ENCODE measurements around the gene ZNF180.
"Not testable (repeated sequence)": the region's sequence is repeated elsewhere in the genome, so short reads cannot be mapped to it uniquely, and the experiment has no call there.

The ZNF180 gene

DNA sequence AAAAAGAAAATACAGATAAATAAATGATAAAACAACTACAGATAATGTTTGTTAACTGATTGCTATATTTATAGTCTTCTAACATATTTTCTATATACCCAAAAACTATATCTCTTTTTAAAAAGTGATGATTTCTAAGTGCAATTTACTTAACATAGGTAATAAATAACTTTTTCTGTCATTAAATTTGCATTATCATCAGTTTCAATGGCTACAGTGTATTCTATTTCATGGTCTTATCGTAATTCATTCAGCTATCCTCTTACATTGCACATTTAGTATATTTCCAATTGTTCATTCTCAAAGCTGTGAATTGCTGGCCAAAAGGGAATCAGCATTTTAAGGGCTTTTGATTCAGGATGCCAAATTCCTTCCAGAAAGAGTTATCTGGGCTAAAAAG, 3.6 kb downstream of the ZNF180 start:
- DNase-seq (ENCODE audit: low read depth), result no peak

DNA sequence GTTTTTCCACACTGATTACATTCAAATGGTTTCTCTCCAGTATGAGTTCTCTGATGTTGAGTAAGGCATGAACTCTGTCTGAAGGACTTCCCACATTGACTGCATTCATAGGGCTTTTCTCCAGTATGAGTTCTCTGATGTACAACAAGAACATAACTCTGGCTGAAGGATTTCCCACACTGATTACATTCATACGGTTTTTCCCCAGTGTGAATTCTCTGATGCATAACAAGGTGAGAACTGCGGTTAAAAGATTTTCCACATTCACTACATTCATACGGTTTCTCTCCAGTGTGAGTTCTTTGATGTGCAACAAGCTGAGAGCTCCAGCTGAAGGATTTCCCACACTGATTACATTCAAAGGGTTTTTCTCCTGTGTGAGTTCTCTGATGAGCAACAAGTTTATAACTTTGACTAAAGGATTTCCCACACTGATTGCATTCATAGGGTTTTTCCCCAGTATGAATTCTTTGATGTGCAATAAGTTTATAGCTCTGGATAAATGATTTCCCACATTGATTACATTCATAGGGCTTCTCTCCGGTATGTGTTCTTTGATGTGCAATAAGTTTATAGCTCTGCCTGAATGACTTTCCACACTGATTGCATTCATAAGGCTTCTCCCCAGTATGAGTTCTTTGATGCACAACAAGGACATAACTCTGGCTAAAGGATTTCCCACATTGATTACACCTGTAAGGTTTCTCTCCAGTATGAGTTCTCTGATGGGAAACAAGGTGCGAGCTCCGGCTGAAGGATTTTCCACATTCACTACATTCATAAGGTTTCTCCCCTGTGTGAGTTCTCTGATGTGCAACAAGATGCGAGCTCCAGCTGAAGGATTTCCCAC, 23.5 kb downstream of the ZNF180 start:
- no peak for DNase-seq (ENCODE audit: low read depth)

DNA sequence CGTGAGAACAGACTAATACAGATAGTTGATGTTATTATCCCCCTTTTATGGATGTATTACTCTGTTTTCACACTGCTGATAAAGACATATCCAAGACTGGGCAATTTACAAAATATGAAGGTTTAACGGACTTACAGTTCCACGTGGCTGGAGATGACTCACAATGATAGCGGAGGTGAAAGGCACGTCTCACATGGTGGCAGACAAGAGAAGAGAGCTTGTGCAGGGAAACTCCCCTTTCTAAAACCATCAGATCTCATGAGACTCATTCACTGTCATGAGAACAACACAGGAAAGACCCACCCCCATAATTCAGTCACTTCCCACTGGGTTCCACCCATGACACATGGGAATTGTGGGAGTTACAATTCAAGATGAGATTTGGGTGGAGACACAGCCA, 31.6 kb downstream of the ZNF180 start:
- not testable (repeated sequence) for DNase-seq (ENCODE audit: low read depth)

DNA sequence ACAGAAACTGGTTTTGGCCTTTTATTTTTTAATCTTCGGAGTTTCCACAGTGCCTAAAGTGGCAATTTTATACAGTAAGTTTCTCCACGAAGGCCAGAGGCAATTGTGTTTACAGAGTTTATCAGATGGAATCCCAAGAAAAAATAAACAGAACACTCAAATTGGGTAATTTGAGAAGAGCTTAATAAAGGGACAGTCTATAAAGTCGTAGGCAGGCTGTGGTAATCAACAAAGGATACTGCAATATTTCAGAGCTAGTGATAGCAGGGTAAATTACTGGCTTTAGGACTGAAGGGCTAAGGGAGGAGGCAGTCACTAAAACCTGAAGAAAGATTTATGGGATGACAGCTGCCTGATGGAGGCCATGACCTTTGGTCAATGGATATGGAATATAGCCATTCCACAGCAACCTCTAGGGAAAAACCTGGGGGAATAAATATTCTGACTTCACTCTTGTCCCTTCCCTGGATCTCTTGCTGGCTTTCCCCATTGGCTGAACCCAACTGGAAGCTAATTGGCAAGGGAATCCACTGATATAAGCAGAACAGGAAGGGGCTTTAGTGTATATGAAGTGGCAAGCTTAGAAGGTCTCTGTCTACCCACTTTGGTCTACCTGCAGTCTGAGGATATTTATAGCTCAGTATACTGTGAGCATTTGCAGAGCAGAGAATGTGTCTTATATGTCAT, 37.6 kb downstream of the ZNF180 start:
- not testable (repeated sequence) for DNase-seq (ENCODE audit: low read depth)

DNA sequence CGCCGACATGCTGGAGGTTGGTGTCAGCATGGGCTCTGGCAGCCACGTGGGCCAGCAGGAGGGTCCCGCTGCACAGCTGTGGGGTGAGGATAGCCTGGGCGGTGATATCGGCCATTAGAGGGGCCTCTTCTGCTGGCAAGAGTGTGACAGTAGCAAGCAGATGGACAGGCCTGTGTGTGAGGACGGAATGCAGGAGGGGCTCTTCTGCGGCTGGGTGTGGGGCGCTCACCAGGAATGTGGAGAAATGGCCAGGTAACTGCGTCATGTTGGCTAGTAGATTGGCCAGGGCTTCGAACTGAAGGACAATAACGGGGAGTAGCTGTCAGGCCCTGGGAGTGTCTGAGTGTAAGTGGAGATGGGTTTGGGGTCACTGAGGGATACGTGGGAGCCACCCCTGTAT, 44.3 kb downstream of the ZNF180 start:
- DNase-seq (ENCODE audit: low read depth), result not testable (repeated sequence)

DNA sequence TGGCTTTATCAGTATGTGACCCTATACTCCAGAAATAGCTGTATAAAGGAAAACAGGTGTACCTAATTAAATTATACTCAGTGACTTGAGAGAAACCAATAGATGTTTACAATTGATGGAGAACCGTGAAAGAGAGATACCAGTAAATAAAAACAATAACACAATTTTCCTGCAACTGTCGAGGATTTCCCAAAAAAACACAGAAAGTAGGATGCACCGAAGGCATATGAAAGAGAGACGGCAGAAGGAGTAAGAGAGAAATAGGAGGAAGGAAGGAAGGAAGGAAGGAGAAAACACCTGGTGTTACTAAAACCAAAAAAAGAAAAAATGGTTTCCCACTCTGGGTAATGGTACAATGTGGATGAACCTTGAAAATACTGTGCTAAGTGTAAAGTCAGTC, 45.2 kb downstream of the ZNF180 start:
- DNase-seq (ENCODE audit: low read depth), result no peak

DNA sequence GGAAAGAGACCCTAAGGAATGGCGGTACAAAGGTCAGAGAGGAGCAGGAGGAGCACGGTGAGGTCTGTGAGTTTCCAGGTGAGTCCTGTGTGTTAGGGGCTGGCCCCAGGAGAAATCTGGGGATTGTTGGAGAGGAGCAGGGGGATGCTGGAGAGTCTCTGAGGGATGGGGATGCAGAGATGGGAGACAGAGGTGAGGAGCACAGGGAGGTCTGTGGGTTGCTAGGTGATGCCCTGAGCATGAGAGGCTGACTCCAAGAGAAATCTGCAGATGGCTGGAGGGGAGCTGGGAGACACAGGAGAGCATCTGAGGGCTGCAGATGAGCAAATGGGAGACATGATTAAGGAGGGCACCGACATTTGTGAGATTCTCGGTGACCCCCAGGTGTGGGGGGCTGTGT, 48.0 kb downstream of the ZNF180 start:
- no peak for DNase-seq (ENCODE audit: low read depth)

DNA sequence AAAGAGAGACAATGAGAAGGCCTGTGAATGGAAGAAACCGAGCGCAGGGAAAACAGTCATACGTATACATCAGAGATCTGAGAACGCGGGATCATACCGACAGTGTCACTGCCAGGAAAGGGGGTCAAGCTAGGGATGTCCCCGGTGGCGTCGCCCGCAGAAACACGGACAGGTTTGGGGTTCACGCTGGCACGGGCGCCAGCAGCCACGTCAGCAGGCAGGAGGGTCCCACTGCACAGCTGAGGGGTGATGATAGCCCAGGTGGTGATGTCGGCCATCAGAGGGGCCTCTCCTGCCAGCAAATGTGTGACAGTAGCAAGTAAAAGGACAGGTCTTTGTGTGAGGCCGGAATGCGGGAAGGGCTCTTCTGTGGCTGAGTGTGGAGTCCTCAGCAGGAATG, 48.6 kb downstream of the ZNF180 start:
- DNase-seq (ENCODE audit: low read depth), result no peak

DNA sequence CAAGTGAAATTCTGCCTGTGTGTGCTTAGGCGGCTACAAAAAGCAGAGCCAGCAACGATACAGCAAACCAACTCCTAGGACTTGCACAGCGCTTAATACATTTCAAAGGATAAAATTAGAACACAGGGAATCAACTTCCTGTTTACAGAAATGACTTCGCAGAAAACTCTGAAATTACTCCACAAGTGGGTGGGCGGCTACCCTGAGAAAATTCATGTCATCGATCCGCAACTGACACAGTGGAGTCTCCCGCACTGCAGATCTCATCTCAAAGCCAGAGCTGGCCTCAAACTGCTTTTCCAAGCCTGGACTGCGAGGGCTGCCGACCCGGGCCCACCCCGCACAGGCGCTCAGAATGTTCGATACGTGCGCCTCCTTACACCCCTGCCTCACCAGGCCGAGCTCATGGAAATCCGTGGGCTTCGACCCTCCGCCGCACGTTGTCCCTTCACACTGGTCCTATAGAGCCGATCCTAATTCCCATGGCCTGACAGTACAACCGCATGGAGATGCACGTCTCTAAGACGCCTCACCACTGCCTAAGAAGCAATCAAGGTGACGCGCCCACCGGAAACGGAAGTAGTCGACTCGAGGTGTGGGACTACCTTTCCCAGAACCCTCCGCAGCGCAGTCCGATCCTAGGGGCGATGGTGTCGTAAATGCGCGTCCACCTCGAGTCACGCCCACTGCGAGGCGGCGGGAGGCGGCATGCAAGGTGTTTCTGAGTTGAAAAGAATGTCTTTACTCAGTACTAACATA, 52.2 kb downstream of the ZNF180 start, which contains the start of gene ZNF229:
ZNF229 (minus strand) TSS at position 557 of the 759 bp plus-strand sequence. CDS start 5,625 bp downstream, outside the sequence.
- peak; percentile 55 for DNase-seq (ENCODE audit: low read depth)

DNA sequence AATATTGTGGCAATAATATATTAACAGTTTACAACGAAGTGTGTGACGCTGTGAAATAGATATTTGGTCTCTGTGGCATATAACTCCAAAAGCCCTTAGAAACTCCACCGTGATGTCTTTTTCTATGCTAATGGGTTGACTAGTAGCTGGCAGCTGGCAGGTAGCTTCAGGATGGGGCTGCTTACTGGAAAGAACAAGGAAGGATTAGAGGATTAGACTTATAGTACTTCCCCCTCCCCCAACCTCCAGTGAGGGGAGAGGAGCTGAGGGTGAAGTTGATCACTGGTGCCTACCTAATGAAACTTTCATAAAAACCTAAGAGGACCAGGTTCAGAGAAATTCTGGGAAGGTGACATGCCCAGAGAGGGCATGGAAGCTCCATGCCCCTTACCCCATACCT, 61.9 kb downstream of the ZNF180 start:
- DNase-seq (ENCODE audit: low read depth), result no peak

DNA sequence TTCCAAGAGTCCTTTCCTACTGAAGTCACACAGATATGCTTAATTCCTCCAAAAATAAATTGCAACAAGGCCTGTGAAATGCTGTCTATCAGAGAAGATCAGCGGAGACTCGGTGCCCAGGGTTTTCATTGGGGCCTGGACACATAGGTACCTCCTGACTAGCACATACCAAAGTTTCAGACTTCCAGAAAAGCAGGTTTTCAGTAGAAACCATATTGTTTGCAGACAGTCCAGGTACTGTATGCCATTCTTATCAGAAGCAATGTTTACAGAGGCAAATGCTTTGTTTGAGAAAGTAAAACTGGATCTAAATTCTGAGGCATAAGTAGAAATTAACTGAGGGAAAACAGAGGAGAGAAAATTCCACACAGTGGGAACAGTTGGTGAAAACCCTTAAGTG, 64.9 kb downstream of the ZNF180 start:
- no peak for DNase-seq (ENCODE audit: low read depth)

DNA sequence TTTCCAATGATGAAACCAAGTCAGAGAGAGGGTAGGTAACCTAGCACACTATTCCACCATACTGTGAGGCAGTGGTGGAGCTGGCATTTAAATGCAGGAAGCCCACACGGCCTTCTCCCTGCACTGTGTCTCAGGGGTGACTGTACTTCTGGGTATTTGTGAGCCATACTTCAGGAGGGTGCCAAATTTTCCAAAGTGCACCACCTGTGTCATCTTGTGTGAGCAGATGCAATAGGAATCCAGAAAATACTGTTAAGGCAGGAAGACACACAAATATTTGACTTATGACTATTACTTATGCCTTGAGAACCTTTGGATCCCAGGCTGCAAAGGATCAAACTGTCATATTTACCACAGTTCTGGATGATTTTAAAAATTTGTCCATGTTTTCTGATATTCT, 69.4 kb downstream of the ZNF180 start:
- no peak for DNase-seq (ENCODE audit: low read depth)
